ENCODE measurements around the gene ATP6V1E1.

- TF ChIP-seq POLR2A (IDR thresholded peaks at IDR 0.05; ENCODE audit: extremely low read depth, insufficient read length), result no peak
- no peak for TF ChIP-seq CTCF (IDR thresholded peaks at IDR 0.05; ENCODE audit: low read depth, low read length)
Observed at GRCh38 chr22:17606496-17606895, 22.1 kb downstream of the ATP6V1E1 start.
